SKM-1 (cell line): ENCODE data around the gene GPA33.

Source experiments
- DNase-seq: peaks from one replicate; lab custom pipeline; 2025; ENCODE audit not compliant: unreplicated experiment; lab: John Stamatoyannopoulos, UW

The GPA33 gene, protein sequence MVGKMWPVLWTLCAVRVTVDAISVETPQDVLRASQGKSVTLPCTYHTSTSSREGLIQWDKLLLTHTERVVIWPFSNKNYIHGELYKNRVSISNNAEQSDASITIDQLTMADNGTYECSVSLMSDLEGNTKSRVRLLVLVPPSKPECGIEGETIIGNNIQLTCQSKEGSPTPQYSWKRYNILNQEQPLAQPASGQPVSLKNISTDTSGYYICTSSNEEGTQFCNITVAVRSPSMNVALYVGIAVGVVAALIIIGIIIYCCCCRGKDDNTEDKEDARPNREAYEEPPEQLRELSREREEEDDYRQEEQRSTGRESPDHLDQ

GRCh38 chr1:167090314-167090942, at the start of gene GPA33:
Gene GPA33 (minus strand): TSS chr1:167090377. CDS start chr1:167090287, 90 bp downstream.
- DNase-seq: peak; percentile 78

GRCh38 chr1:167138703-167139102, 48.5 kb upstream of the GPA33 start:
- DNase-seq: no peak

DNA sequence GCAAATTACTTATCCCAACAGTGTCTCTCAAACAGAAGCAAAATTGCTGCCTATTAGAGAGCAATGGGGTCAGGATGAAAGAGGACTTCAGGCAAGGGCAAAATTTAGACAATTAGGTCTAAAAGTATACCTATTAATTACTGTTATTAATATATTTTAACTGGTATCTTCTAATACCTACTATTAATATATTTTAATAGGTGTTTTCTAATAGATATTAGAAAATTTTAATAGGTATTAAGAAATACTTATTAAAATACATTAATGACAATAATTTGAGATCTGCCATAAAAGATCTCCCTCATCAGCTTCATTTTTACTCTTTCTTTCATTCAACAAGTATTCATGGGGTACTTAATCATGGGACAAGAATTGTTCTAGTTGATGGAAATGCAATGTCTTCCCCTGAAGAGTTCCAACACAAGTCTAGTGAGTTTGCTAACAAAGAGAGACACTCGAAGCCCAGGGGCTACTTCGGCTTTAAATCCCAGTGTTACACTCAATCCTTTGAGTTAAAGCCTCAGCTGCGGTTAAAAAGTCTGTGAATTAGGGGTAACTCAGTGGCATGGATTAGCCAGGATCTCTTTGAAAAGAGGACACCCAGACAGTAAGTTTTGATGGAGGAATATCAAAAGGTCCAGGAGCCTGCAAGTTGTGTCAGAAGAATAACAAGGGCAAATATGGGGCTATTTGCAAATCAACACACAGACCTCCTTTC, 47.8 kb upstream of the GPA33 start:
- no peak for DNase-seq

- no peak for DNase-seq
These were observed 47.2 kb upstream of the GPA33 start for GRCh38 chr1:167137332-167137781.

GRCh38 chr1:167136806-167137205, 46.6 kb upstream of the GPA33 start:
- DNase-seq: no peak

DNA sequence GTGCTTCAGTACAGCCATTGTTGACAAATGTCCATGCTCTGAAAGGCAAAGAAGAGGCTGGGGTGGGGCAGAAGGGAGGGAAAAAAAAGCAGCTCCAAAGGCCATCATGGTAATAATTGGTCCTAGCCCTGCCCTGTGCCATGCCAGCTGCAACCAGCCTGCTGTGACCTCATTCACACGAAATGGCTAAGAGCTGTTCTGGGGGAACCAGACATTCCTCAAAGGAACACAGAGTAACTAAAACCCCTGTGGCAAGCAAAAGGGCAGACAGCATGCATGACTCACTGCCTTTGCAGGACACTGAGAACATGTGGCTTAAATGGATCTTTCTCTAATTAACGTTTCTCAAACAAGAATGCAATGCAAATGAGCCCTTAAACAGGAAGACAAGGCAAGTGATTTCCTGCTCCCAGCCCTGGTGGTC, 46.0 kb upstream of the GPA33 start:
- DNase-seq: no peak

GRCh38 chr1:167135281-167135840, 45.2 kb upstream of the GPA33 start:
- DNase-seq: no peak

DNA sequence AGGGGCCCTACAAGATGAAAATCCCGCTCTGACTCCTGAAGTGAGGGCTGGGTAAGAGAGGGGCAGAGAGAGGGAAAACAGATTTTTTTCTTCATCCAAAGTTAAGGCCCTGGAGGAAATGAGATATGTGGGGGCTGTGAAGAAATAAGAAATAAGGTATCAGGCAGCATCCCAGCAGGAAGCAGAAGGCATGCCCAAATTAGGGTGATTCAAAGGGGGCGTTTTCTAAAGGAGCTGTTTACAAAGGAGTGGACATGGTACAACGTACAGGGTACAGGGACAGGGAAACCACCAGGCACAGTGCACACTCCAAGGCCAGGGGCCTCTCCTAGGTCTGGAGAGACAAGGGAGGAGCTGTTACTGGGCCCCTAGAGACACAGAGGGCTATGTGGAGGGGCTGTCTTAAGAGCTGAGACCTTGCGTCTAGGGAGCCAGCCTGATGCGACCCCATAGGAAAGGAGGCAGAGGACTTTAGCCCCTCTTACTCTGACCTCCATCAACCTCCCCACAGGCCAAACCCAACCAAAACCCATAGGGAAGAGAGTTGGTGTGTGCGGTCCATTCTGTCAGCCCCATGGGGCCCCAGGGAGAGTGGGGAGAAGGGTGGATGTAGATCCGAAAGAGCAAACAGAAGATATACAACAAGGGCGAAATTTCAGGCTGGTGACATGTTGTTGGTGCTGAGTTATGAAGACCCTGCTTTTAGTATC, 42.3 kb upstream of the GPA33 start:
- no peak for DNase-seq

DNA sequence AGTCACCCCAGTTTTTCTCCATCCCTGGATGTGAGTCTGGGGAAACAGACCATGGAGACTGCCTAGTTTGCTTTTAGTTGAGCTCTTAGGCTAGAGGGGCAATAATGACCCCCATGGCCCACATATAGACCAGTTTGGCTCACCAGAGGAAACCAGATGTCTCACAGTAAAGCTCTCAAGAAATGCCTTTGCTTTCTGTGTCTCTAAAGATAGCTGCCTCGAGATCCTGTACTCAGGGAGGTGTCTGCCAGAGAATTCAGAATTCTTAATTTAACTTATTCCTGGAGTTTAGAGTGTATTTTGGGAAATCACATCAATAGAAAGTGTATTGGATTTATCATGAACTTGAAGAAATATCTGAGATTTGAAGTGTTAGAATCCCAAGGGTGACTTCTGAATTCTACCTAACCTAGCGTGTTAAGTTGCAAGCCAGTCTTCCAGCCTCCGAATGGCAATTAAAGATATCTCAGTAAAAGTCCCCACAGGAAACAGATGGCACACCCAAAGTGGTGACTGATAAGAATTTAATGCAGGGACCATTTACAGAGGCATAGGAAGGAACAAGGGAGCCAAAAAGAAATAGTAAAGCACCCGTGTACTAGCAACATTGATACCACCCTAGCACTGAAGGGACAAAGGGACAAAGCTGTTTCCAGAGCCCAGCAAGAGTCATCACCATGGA, 40.8 kb upstream of the GPA33 start:
- no peak for DNase-seq

GRCh38 chr1:167128261-167129227, 38.4 kb upstream of the GPA33 start:
- no peak for DNase-seq

DNA sequence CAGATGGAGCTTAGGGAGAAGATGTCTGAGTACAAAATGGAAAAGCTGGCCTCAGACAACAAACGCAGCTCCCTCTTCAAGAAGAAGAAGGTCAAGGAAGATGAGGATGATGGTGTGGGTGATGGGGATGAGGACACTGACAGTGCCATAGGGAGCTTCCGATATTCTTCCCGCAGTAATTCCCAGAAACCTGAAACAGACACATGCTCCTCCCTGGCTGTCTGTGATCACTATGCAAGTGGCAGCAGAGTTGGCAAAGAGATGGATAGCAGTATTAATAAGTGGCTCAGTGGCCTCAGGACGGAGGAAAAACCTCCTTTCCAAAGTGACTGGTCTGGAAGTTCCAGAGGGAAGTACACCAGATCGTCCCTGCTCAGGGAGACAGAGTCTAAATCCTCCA, 37.5 kb upstream of the GPA33 start:
- DNase-seq: no peak

DNA sequence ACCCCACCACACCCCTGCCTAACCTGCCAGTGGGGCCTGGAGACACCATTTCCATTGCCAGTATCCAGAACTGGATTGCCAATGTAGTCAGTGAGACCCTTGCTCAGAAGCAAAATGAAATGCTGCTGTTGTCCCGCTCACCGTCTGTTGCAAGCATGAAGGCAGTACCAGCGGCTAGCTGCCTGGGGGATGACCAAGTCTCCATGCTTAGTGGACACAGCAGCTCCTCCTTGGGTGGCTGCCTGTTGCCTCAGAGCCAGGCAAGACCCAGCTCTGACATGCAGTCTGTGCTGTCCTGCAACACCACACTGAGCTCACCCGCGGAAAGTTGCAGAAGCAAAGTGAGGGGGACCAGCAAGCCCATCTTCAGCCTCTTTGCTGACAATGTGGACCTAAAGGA, 37.1 kb upstream of the GPA33 start:
- DNase-seq: no peak

DNA sequence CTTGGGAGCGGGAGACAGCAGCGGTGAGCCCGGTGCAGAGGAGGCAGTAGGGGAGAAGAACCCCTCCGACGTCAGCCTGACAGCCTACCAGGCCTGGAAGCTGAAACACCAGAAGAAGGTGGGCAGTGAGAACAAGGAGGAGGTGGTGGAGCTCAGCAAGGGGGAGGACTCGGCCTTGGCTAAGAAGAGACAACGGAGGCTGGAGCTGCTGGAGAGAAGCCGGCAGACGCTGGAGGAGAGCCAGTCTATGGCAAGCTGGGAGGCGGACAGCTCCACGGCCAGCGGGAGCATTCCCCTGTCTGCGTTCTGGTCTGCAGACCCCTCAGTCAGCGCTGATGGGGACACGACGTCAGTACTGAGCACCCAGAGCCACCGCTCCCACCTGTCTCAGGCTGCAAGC, 36.6 kb upstream of the GPA33 start:
- no peak for DNase-seq

GRCh38 chr1:167126317-167126716, 36.1 kb upstream of the GPA33 start:
- no peak for DNase-seq

DNA sequence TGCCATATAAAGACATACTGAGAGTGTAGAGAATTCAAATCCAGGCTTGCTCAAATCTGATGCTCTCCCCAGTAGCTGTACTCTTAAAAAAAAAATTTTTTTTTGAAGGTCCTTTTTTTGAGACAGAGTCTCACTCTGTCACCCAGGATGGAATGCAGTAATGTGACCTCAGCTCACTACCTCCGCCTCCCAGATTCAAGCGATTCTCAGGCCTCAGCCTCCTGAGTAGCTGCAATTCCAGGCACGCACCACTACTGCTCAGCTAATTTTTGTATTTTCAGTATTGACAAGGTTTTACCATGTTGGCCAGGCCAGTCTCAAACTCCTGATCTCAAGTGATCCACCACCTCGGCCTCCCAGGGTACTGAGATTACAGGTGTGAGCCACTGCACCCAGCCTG, 32.4 kb upstream of the GPA33 start:
- DNase-seq: no peak

GRCh38 chr1:167122121-167122480, 31.9 kb upstream of the GPA33 start:
- DNase-seq: no peak

GRCh38 chr1:167121375-167122120, 31.4 kb upstream of the GPA33 start:
- DNase-seq: no peak

GRCh38 chr1:167120899-167121298, 30.7 kb upstream of the GPA33 start:
- DNase-seq: no peak

- no peak for DNase-seq
These were observed 29.5 kb upstream of the GPA33 start for GRCh38 chr1:167119696-167120095.
